Ishikawa (cell line): ENCODE measurements around the gene MYO5A.

Experiments used
- CEBPB ChIP-seq: IDR thresholded peaks from 2 replicates; pipeline ENCODE4 v1.6.1; 2012
- CREB1 ChIP-seq: IDR thresholded peaks from 2 replicates; pipeline ENCODE4 v1.6.1; 2012; ENCODE audit warnings: low read depth
- EGR1 ChIP-seq: IDR thresholded peaks from 2 replicates; pipeline ENCODE4 v1.6.1; 2012
- EP300 ChIP-seq: IDR thresholded peaks from 2 replicates; pipeline ENCODE4 v1.6.1; 2012; ENCODE audit warnings: borderline replicate concordance
- FOXM1 ChIP-seq: IDR thresholded peaks from 2 replicates; pipeline ENCODE4 v1.6.1; 2012; ENCODE audit warnings: low read depth, borderline replicate concordance
- MAX ChIP-seq: IDR thresholded peaks from 2 replicates; pipeline ENCODE4 v1.6.1; 2012
- NFIC ChIP-seq: IDR thresholded peaks from 2 replicates; pipeline ENCODE4 v1.6.1; 2012
- RAD21 ChIP-seq: IDR thresholded peaks from 2 replicates; pipeline ENCODE4 v1.6.1; 2012; ENCODE audit warnings: low read depth
- REST ChIP-seq: IDR thresholded peaks from 2 replicates; pipeline ENCODE4 v1.6.1; 2012; ENCODE audit warnings: low read depth, mild to moderate bottlenecking
- TAF1 ChIP-seq: IDR thresholded peaks from 2 replicates; pipeline ENCODE4 v1.6.1; 2012; ENCODE audit warnings: low read depth, mild to moderate bottlenecking
- TCF12 ChIP-seq: IDR thresholded peaks from 2 replicates; pipeline ENCODE4 v1.6.1; 2012; ENCODE audit warnings: low read depth
- TEAD4 ChIP-seq: IDR thresholded peaks from 2 replicates; pipeline ENCODE4 v1.6.1; 2012
- YY1 ChIP-seq: IDR thresholded peaks from 2 replicates; pipeline ENCODE4 v1.6.1; 2012; ENCODE audit warnings: low read depth
- ZBTB7A ChIP-seq: IDR thresholded peaks from 2 replicates; pipeline ENCODE4 v1.6.1; 2012; ENCODE audit warnings: low read depth
- TF ChIP-seq, protein P1 (sequence below): IDR thresholded peaks from 2 replicates; pipeline ENCODE4 v1.6.1; 2012

MYO5A gene

GRCh38 chr15:52340093-52340492 is 188.6 kb downstream of the MYO5A start:
- no peak for TF ChIP-seq NFIC
- no peak for TF ChIP-seq TEAD4
- TF ChIP-seq, protein P1, sequence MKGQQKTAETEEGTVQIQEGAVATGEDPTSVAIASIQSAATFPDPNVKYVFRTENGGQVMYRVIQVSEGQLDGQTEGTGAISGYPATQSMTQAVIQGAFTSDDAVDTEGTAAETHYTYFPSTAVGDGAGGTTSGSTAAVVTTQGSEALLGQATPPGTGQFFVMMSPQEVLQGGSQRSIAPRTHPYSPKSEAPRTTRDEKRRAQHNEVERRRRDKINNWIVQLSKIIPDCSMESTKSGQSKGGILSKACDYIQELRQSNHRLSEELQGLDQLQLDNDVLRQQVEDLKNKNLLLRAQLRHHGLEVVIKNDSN: no peak
- TF ChIP-seq ZBTB7A: no peak
- no peak for TF ChIP-seq REST
- TF ChIP-seq CEBPB: no peak
- no peak for TF ChIP-seq YY1
- no peak for TF ChIP-seq RAD21
- TF ChIP-seq EP300: no peak
- TF ChIP-seq TCF12: no peak
- no peak for TF ChIP-seq TAF1
- TF ChIP-seq CREB1: no peak
- no peak for TF ChIP-seq FOXM1
- no peak for TF ChIP-seq EGR1

- TF ChIP-seq ZBTB7A (no peak), TAF1 (no peak), EP300 (no peak), CREB1 (no peak), CEBPB (no peak), RAD21 (no peak), YY1 (no peak), TEAD4 (no peak), TCF12 (no peak), EGR1 (no peak), MAX (no peak), REST (no peak), FOXM1 (no peak), NFIC (no peak)
- TF ChIP-seq, protein P1: no peak
These were observed 189.8 kb downstream of the MYO5A start for GRCh38 chr15:52338891-52339290.

- no peak for TF ChIP-seq TEAD4
- TF ChIP-seq FOXM1: no peak
- no peak for TF ChIP-seq EGR1
- no peak for TF ChIP-seq RAD21
- TF ChIP-seq TAF1: no peak
- TF ChIP-seq YY1: no peak
- TF ChIP-seq TCF12: no peak
- no peak for TF ChIP-seq CREB1
- TF ChIP-seq NFIC: no peak
- TF ChIP-seq EP300: no peak
- no peak for TF ChIP-seq REST
- TF ChIP-seq ZBTB7A: no peak
These were observed 190.6 kb downstream of the MYO5A start for GRCh38 chr15:52338058-52338457.

GRCh38 chr15:52337198-52337853 is 191.4 kb downstream of the MYO5A start:
- TF ChIP-seq RAD21 (no peak), REST (no peak), TEAD4 (no peak), FOXM1 (no peak), CREB1 (no peak), ZBTB7A (no peak), YY1 (no peak), TAF1 (no peak), NFIC (no peak), EGR1 (no peak), TCF12 (no peak), MAX (no peak), EP300 (no peak), CEBPB (no peak)
- TF ChIP-seq, protein P1: no peak
